Measurements from ENCODE around the gene PTCD3.
A peak's percentile ranks its signal among the peaks of the same experiment; 100 is the strongest.

PTCD3 gene

DNA sequence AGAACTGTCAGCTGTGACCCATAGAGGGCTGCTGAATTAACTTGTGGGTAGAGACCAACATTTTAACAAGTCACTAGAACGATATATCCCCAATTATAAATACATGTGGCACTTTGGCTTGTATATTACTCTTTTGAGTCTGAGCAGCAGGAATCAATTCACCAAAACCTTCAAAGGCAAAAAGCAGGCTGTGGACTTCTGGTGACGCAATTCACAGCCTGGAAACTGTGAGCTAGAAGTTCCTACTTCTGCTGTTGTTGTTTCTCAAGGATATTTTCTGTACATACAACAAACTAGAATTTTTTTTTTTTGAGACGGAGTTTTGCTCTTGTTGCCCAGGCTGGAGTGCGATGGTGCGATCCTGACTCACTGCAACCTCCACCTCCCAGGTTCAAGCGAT, 37.3 kb downstream of the PTCD3 start:
- Histone ChIP-seq H3K27me3 (ENCODE audit: insufficient read depth, poor library complexity, severe bottlenecking) (no peaks in the 10 kb centered on the region), H3K4me3 (replicated peaks; ENCODE audit: insufficient read depth, low read length) (no peak overlapping the region), H3K27ac (replicated peaks) (peak overlapping the region; percentile 51)
- peak; percentile 36 to 59 for DNase-seq (ENCODE audit: low read depth in 1 of 2, low spot score in 1 of 2)
- TF ChIP-seq, protein P1, sequence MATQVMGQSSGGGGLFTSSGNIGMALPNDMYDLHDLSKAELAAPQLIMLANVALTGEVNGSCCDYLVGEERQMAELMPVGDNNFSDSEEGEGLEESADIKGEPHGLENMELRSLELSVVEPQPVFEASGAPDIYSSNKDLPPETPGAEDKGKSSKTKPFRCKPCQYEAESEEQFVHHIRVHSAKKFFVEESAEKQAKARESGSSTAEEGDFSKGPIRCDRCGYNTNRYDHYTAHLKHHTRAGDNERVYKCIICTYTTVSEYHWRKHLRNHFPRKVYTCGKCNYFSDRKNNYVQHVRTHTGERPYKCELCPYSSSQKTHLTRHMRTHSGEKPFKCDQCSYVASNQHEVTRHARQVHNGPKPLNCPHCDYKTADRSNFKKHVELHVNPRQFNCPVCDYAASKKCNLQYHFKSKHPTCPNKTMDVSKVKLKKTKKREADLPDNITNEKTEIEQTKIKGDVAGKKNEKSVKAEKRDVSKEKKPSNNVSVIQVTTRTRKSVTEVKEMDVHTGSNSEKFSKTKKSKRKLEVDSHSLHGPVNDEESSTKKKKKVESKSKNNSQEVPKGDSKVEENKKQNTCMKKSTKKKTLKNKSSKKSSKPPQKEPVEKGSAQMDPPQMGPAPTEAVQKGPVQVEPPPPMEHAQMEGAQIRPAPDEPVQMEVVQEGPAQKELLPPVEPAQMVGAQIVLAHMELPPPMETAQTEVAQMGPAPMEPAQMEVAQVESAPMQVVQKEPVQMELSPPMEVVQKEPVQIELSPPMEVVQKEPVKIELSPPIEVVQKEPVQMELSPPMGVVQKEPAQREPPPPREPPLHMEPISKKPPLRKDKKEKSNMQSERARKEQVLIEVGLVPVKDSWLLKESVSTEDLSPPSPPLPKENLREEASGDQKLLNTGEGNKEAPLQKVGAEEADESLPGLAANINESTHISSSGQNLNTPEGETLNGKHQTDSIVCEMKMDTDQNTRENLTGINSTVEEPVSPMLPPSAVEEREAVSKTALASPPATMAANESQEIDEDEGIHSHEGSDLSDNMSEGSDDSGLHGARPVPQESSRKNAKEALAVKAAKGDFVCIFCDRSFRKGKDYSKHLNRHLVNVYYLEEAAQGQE (IDR thresholded peaks at IDR 0.05; ENCODE audit: insufficient replicate concordance, low read depth), result no peak
- TF ChIP-seq GABPA (IDR thresholded peaks at IDR 0.05; ENCODE audit: low read depth) (no peak), SPI1 (IDR thresholded peaks at IDR 0.05; ENCODE audit: borderline replicate concordance, low read depth) (no peak), POLR2AphosphoS5 (IDR thresholded peaks at IDR 0.05; ENCODE audit: low read depth) (no peak), CTCF (IDR thresholded peaks at IDR 0.05; ENCODE audit: insufficient read depth, low read length) (no peak)

- no peak overlapping the region for H3K4me3 ChIP-seq (replicated peaks; ENCODE audit: insufficient read depth, low read length)
- no peaks in the 10 kb centered on the region for H3K27me3 ChIP-seq (ENCODE audit: insufficient read depth, poor library complexity, severe bottlenecking)
- DNase-seq (ENCODE audit: low read depth in 1 of 2, low spot score in 1 of 2), result no peak
- TF ChIP-seq POLR2AphosphoS5 (IDR thresholded peaks at IDR 0.05; ENCODE audit: low read depth), result no peak; the same call in none of the 2 replicates
- no peak for TF ChIP-seq GABPA (IDR thresholded peaks at IDR 0.05; ENCODE audit: low read depth)
- no peak for TF ChIP-seq SPI1 (IDR thresholded peaks at IDR 0.05; ENCODE audit: borderline replicate concordance, low read depth)
- no peak for TF ChIP-seq CTCF (IDR thresholded peaks at IDR 0.05; ENCODE audit: insufficient read depth, low read length)
- TF ChIP-seq, protein P1 (IDR thresholded peaks at IDR 0.05; ENCODE audit: insufficient replicate concordance, low read depth), result no peak
- H3K27ac ChIP-seq (replicated peaks), result 0 out of 2 replicates have a peak overlapping the region, but pooled peaks have one; percentile 22
Measured at GRCh38 chr2:86143926-86144685, 38.1 kb downstream of the PTCD3 start.

DNA sequence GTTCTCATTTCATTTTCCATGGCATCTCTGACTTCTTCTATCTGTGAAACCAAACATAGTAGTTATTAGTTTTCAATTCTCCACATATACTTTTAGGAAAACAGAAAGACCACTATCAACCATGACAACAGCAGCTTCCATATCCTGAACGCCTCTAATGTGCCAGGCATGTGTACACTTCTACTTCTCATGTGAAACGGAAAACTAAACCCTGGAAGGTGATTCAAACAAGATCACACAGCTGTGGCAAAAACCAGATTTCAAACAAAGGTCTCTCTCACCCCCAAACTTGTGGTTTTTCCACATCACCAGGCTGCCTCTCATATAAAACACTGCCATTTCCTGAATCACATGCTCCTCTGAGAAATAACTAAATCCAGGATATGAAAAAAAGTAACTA, 41.8 kb downstream of the PTCD3 start:
- DNase-seq (ENCODE audit: low read depth in 1 of 2, low spot score in 1 of 2), result no peak
- Histone ChIP-seq H3K27ac (replicated peaks) (no peak overlapping the region), H3K27me3 (ENCODE audit: insufficient read depth, poor library complexity, severe bottlenecking) (no peaks in the 10 kb centered on the region), H3K4me3 (replicated peaks; ENCODE audit: insufficient read depth, low read length) (no peak overlapping the region)
- TF ChIP-seq CTCF (IDR thresholded peaks at IDR 0.05; ENCODE audit: insufficient read depth, low read length), result no peak
- no peak for TF ChIP-seq SPI1 (IDR thresholded peaks at IDR 0.05; ENCODE audit: borderline replicate concordance, low read depth)
- TF ChIP-seq GABPA (IDR thresholded peaks at IDR 0.05; ENCODE audit: low read depth), result no peak

All from HL-60 (cell line).